G401 (cell line): Measurements from ENCODE around the gene HOOK2. TPM values are rescaled to one million over a fixed set of nuclear protein-coding genes. Genes with fewer than 3 reads are reported as not detected.

Experiments used
- DNase-seq: peaks from one replicate; pipeline ENCODE4 v3.0.0-alpha.2; 2015; ENCODE audit warnings: low spot score
- in situ Hi-C: cut with HindIII; loops from 2 replicates; pipeline ENCODE4 v1.10.0; 2016; ENCODE audit warnings: low sequenced_read_pairs, mixed read lengths
- total RNA-seq: library from RNA; depleted of rRNA; stranded (reverse); fragments of >200 nt; shearing (Covaris generic); gene quantifications from 2 replicates; pipeline ENCODE4 v1.2.3, GENCODE V29; 2014

The HOOK2 gene
- total RNA-seq, 1 experiment from 2014 or later: 19.4 TPM

- in situ Hi-C loops: no loop called here
- no peak for DNase-seq
These were observed 9.1 kb upstream of the HOOK2 start for GRCh38 chr19:12784394-12784870.

DNA sequence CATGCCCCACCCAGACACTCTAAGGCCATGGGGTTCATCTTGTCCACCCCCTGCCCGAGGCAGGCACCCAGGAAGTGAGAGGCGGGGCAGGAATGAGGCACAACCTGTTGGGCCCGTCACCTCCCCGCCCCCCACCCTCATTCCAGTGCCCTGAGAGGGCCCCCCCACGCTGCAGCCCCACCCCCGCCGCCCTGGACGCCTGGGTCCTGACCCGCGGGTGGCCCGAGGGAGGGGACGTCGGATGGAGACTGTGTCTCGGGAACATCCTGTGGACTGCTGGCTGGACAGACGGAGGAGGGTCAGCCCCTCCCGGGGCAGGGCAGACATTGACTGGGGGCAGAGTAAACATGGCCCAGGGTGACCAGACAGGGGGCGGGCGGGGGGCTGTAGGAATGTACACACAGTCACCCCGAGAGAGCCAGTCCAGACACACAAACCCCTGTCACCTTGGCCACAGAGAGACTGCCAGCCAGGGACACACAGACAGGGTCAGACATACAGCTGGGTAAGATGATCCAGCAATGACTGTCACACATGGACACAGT lies 8.6 kb upstream of the HOOK2 start:
- no peak for DNase-seq
- in situ Hi-C loops: no loop called here

DNA sequence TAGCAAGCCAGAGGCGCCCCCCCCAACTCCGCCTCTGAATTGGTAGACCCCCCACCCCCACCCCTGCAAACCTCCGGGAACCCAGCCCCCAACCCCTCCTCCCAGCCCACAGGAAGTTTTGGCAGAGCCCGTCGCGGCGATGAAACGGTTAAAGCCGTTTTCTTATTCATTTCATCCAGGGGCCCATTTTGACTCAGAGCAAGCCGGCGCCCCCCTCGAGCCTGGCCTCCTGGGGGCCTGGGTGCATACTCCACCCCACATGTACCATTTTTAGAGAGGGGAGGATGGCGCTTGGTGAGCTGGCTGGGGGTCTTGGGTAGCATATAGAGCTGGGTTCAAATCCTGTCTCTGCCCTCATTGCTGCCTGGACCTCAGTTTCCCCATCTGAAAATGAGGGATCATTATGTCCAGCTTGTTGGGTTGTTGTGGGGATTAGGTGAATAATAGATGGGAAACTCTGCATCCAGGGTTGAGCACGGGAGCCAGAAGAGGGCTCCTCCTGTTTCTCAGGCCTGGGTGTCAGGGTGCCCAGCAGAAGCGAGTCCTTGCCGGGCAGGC lies 8.0 kb upstream of the HOOK2 start:
- in situ Hi-C loops: no loop called here
- no peak for DNase-seq

DNA sequence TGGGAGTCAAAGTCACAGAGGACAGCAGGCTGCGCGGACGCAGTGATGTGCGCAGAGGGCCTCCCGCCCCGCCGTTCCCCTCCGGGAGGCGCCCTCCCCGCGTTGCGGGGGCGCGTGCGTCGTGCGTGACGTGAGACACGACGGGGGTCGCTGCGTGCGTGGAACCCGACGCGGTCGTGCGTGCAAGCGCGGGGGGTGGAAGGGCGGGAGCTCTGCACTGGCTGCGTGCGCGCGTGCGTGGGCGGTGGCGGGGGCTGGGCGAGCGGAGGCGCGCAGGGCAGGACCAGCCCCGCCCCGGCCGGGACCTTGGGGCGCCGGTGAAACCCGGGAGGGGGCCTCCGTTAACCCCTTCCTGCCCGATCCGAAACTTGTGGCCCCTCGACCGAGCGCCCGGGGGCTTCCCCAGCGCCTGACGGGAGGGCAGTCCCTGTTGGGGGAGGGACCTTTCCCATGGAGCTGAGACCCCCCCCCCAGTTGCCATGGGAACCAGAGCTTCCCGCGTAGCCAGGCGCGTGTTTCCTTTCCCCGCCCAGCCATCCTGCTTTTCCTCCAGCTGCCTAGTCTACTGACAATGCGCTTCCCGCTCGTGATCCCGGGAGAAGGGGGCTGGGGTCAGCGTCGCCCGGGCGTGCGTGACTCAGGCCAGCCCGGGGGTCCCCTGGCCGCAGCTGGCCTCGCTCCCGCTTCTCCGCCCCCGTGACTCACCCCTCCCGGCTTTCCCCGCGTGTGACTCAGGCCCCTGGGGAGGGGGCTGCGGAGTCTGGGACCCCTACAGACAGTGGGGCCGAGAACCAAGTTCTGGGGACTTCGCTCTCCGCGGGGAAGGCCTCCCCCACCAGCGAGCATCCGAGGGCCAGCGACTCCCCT lies 7.3 kb upstream of the HOOK2 start:
- DNase-seq: peak; percentile 93
- in situ Hi-C loops: no loop called here

- DNase-seq: no peak
- in situ Hi-C loops: no loop called here
These were observed 6.7 kb upstream of the HOOK2 start for GRCh38 chr19:12782174-12782423.

- in situ Hi-C loops: no loop called here
- DNase-seq: peak; percentile 63
These were observed 4.0 kb upstream of the HOOK2 start for GRCh38 chr19:12779162-12779993.

GRCh38 chr19:12778905-12779161 lies 3.5 kb upstream of the HOOK2 start:
- in situ Hi-C loops: no loop called here

DNA sequence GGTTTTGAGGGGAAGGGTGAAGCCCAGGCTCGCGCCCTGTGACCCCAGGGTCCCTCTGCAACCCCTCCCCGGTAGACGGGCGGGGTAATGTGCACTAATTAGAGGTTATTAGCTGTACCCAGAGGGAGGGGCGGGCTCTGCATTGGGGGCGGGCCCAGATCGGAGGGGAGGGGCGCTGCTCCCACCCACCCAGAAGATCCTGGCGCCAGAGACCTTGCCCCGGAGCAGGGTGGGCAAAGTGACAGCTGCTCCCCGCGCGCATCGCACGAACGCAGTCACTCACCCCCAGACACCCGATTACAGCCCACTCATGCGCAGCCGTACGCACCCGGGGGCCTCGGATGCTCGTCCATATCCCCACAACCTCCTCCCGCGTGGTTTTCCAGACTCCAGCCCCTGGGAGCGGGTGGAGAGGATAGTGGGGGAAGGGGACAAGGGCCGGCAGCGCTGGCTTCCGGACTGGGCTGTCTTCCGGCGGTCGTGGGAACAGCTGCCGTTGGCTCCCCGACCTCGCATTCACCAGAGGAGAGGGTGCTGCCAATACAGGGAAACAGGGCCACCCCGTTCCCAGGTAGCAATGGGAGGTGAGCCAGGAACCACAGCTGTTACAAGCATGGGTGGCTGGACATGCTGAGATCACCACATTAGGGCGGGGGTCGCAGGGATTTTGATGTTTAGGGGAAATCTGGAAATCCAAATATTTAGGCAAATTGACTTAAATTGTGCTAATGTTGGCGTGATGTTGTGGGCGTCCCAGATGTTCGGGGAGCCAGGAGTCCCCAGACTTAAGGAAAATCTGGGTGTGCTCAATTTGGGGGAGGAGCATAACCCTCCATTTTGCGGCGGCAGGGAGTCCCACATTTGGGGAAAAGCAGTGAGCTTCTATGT lies 2.9 kb upstream of the HOOK2 start:
- in situ Hi-C loops: no loop called here
- peak; percentile 56 for DNase-seq

More at GRCh38 chr19:12778905-12779161, 3.5 kb upstream of the HOOK2 start:
- no peak for DNase-seq

DNA sequence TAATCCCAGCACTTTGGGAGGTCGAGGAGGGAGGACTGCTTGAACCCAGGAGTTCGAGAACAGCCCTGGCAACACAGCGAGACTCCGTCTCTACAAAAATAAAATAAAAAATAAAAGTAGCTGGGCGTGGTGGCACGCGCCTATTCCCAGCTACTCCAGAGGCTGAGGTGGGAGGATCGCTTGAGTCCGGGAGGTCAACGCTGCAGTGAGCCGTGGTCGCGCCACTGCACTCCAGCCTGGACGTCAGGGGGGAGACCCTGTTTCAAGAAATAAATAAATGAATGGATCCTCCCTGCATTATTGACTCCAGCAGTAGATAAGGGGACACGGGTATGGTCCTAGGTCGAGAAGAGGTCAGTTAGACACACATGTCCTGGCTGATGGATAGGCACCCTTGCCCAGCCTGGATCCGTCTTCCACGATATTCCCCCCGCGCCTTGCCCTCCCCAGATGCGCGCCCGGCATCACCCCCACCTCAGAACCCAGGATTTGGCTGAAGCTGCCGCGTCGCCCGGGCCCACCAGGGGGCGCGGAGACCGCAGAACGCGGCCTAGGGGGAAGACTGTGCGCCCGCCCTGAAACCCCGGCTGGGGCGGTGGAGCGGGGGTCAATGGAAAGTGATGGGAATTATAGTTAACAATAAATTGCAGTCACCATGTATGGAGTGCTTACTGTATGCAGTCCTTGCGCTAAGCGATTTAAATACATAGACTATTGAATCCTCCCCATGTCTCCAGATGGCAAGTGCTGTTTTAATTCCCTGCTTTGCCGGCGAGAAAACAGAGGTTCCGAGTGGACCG lies 2.1 kb upstream of the HOOK2 start:
- DNase-seq: peak; percentile 77
- in situ Hi-C loops: no loop called here

- in situ Hi-C loops: no loop called here
- DNase-seq: no peak
These were observed 1.8 kb downstream of the HOOK2 start for GRCh38 chr19:12773571-12773970.

DNA sequence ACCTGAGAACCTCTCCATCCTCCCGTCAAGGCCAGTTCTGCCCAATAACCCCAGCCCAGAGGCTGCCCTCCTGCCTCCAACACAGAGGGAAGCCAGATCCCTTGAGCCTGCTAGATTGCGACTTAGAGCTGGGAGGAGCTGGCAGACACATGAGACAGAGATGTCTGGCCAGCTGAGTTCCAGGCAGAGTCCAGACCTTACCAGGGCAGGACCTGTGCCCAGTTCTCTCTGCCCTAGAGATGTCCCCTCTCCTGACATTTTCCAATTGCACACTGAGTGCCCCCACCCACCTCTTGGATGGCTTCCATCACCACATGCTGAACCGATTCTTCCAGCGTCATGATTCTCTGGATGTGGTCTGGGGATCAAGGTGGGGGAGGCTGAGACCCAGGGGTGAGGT lies 3.0 kb downstream of the HOOK2 start:
- DNase-seq: no peak
- in situ Hi-C loops: no loop called here

DNA sequence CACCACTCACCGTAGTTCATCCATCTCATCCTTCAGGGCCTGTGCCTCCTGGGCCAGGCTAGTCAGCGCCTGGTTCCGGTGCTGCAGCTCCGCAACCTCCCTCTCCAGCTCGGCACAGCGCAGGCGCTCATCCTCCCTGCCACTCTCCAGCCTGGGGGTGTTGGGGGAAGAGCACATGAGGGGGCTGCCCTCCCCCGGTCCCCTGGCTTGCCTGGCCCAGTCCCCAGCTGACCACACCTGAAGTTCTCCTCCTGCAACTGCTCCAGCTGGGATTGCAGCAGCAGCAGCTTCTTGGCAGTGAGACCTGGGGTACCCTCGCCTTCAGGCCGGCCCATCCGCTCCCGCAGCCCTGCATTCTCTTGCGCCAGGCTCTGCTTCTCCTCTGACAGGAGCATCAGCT lies 4.4 kb downstream of the HOOK2 start:
- no peak for DNase-seq
- in situ Hi-C loops: no loop called here

GRCh38 chr19:12769689-12770088 lies 5.7 kb downstream of the HOOK2 start:
- in situ Hi-C loops: no loop called here

GRCh38 chr19:12767666-12768065 lies 7.7 kb downstream of the HOOK2 start:
- in situ Hi-C loops: no loop called here
- DNase-seq: no peak

More at GRCh38 chr19:12769689-12770088, 5.7 kb downstream of the HOOK2 start:
- DNase-seq: no peak

DNA sequence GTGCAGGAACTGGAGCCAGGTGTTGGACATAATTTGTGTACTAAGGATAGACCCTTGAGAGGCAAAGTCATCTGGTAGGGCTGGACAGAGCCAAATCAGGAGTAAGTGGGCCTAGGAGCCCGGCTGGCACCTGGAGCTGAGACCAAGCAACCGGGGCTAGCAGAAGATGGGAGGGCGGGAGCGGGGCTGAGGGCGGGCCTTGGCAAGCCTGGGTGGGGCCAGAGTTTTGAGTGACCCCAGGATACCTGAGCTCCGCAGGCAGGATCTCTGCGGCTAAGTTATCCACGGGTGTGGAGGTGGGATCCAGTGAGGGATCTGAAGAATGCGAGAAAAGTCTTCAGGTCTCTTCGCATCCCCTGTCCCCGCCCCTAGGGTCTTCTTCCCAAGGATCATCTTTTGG lies 8.2 kb downstream of the HOOK2 start:
- DNase-seq: no peak
- in situ Hi-C loops: no loop called here

- peak; percentile 56 for DNase-seq
- in situ Hi-C loops: no loop called here
These were observed 9.3 kb downstream of the HOOK2 start for GRCh38 chr19:12766051-12766521.

DNA sequence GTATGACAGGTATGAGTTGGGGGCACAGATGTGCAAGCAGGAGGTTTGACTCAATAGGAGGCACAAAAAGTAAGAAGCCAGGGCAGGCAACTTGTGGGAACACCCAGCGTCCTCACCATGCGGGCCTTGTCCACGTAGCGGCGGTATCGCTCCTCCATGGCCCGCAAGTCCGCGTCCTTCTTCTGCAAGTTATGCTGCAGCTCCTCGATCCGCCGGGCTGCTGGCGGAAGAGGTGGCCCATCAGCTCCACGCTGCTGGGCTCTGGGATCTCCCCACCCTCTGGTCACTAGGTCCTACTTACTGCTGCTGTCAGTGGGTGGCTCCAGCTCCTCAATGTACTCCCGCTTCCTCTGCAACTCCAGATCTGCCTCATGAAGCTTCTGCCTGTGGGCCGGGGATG lies 10.7 kb downstream of the HOOK2 start:
- in situ Hi-C loops: no loop called here
- no peak for DNase-seq

DNA sequence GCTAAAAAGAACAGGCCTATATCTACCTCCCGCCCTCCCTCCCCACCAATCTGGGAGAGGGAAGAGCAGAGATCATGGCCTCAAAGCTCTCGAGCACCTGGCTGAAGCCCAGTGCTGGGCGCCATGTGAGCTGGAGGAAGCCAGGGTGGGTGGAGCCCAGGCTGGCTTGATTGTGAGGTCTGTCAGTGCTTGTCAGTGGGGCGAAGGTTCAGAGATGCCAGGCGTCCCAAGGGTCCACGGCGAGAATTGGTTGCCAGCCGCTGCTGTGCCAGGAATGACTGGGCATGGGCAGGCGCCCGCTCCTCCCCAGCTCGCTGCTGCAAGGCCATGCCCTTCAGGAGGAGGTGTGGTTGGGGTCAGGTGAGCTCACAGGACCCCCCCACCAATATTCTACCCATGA lies 12.3 kb downstream of the HOOK2 start:
- no peak for DNase-seq
- in situ Hi-C loops: no loop called here
